ENCODE measurements around the gene PBX2. TPM values are rescaled to one million over a fixed set of nuclear protein-coding genes. Genes with fewer than 3 reads are reported as not detected.
A peak's percentile ranks its signal among the peaks of the same experiment; 100 is the strongest.

Gene PBX2
- total RNA-seq, 2 donors from 2014 or later, result 61.5 to 102 TPM

- TF ChIP-seq POLR2AphosphoS5 (IDR thresholded peaks at IDR 0.05), result no peak
- TF ChIP-seq CTCF (IDR thresholded peaks at IDR 0.05), result no peak
- TF ChIP-seq POLR2A (IDR thresholded peaks at IDR 0.05), result no peak
- Histone ChIP-seq H3K27ac (no peak overlapping the region), H3K36me3 (no peaks in the 10 kb centered on the region), H3K27me3 (replicated peaks; ENCODE audit: insufficient read depth) (no peaks in the 10 kb centered on the region), H3K4me3 (no peak overlapping the region), H3K4me1 (replicated peaks) (no peaks in the 10 kb centered on the region), H3K9me3 (no peaks in the 10 kb centered on the region)
- intact Hi-C loops (cut with DNase I), result no loop called here
- WGBS, result 72% methylated on average over 2 of the region's 2 CpGs
- no peak for DNase-seq (ENCODE audit: low spot score)
Measured at GRCh38 chr6:32224696-32225095, 34.7 kb upstream of the PBX2 start.

- DNase-seq (ENCODE audit: low spot score), result no peak
- WGBS, result 34% methylated on average over 20 of the region's 20 CpGs
- peak within 1 kb of the TSS; percentile 61 to 63 for H3K27ac ChIP-seq
- H3K4me1 ChIP-seq (replicated peaks), result no peaks in the 10 kb centered on the region
- peak within 1 kb of the TSS; percentile 10 to 14 for H3K4me3 ChIP-seq
- H3K36me3 ChIP-seq, result no peaks in the 10 kb centered on the region
- TF ChIP-seq POLR2AphosphoS5 (IDR thresholded peaks at IDR 0.05) (peak; percentile 13), CTCF (IDR thresholded peaks at IDR 0.05) (no peak), POLR2A (IDR thresholded peaks at IDR 0.05) (no peak)
- H3K27me3 ChIP-seq (replicated peaks; ENCODE audit: insufficient read depth), result no peaks in the 10 kb centered on the region
- intact Hi-C loops (cut with DNase I), result no loop called here
- no peaks in the 10 kb centered on the region for H3K9me3 ChIP-seq
Measured at GRCh38 chr6:32223258-32224235, 33.5 kb upstream of the PBX2 start, which contains the start of gene NOTCH4. Gene NOTCH4 (minus strand): TSS chr6:32224067. CDS start chr6:32223928, 139 bp downstream.

GRCh38 chr6:32222333-32223230 lies 32.6 kb upstream of the PBX2 start:
- no peaks in the 10 kb centered on the region for H3K27me3 ChIP-seq (replicated peaks; ENCODE audit: insufficient read depth)
- WGBS, result 43% methylated on average over 8 of the region's 8 CpGs
- peak overlapping the region; percentile 61 to 63 for H3K27ac ChIP-seq
- TF ChIP-seq POLR2AphosphoS5 (IDR thresholded peaks at IDR 0.05), result peak; percentile 21
- no peak for TF ChIP-seq POLR2A (IDR thresholded peaks at IDR 0.05)
- peak; percentile 61 for DNase-seq (ENCODE audit: low spot score)
- no peaks in the 10 kb centered on the region for H3K36me3 ChIP-seq
- H3K9me3 ChIP-seq, result no peaks in the 10 kb centered on the region
- H3K4me1 ChIP-seq (replicated peaks), result no peaks in the 10 kb centered on the region
- H3K4me3 ChIP-seq, result peak overlapping the region; percentile 10 to 14
- intact Hi-C loops (cut with DNase I), result no loop called here

- no peaks in the 10 kb centered on the region for H3K27me3 ChIP-seq (replicated peaks; ENCODE audit: insufficient read depth)
- DNase-seq (ENCODE audit: low spot score), result no peak
- H3K4me3 ChIP-seq, result no peak overlapping the region
- whole genome bisulfite sequencing, result 76% methylated on average over 4 of the region's 4 CpGs
- H3K27ac ChIP-seq, result no peak overlapping the region
- H3K9me3 ChIP-seq, result no peaks in the 10 kb centered on the region
- TF ChIP-seq POLR2A (IDR thresholded peaks at IDR 0.05) (no peak), CTCF (IDR thresholded peaks at IDR 0.05) (no peak), POLR2AphosphoS5 (IDR thresholded peaks at IDR 0.05) (no peak)
- intact Hi-C loops (cut with DNase I), result no loop called here
- H3K4me1 ChIP-seq (replicated peaks), result no peaks in the 10 kb centered on the region
- H3K36me3 ChIP-seq, result no peaks in the 10 kb centered on the region
Measured at GRCh38 chr6:32220021-32220420, 30.0 kb upstream of the PBX2 start.

GRCh38 chr6:32218167-32218566 lies 28.2 kb upstream of the PBX2 start:
- 87% methylated on average over 7 of the region's 7 CpGs for WGBS
- intact Hi-C loops (cut with DNase I), result no loop called here
- Histone ChIP-seq H3K36me3 (no peaks in the 10 kb centered on the region), H3K9me3 (no peaks in the 10 kb centered on the region), H3K4me1 (replicated peaks) (no peaks in the 10 kb centered on the region), H3K4me3 (no peak overlapping the region), H3K27me3 (replicated peaks; ENCODE audit: insufficient read depth) (no peaks in the 10 kb centered on the region), H3K27ac (no peak overlapping the region)
- no peak for TF ChIP-seq CTCF (IDR thresholded peaks at IDR 0.05)
- DNase-seq (ENCODE audit: low spot score), result no peak

Data from prostate gland (tissue), 2 donors.